ENCODE measurements around the gene USP6NL.

- no peak for TF ChIP-seq CTCF (IDR thresholded peaks at IDR 0.05)
- TF ChIP-seq POLR2A (IDR thresholded peaks at IDR 0.05): no peak
Observed at GRCh38 chr10:11653758-11654471, 42.5 kb upstream of the USP6NL start.

Measured in uterus (tissue), 2 donors.